ENCODE measurements around the gene WNK4.

DNA sequence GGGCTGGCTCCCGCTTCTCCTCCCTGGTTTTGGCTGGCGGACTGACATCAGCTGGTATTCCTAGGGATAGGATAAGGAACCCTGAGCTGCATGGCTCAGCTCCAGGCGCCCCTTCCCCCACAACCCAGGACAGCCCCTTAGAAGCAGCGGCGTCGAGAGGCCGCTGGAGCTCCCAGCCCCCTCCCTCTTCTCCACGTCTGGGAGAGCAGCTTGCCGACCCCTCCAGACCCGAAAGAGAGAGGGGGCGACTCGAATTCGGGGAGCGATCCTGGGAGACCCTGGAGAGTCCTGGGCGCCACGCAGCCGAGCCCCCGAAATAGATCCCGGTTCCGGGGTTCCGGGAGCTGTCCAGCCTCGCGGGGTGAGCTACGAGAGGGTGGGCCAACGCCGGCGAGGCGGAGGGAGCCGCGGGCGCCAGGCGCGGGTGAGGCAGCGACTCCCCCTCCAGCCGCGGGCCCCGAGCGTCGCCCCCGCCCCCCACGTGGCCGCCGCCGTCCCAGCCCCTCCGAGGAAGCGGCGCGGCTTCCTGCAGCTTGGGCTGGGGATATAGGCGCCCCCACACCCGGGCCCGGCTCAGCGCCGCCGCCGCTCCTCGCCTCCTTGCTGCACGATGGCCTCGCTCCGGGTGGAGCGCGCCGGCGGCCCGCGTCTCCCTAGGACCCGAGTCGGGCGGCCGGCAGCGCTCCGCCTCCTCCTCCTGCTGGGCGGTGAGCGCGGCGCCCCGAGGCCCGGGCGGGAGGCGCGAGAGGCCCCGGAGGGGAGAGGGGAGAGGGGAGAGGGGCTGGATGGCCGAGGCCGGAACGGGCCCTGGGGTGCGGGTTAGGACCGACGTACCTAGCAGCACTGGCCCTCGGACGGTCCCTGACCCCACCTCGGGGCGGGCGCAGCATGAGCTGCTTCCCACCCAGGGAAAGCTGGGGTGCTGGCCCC is 19.5 kb upstream of the WNK4 start, which contains the start of gene RAMP2:
- TF ChIP-seq, protein P1, sequence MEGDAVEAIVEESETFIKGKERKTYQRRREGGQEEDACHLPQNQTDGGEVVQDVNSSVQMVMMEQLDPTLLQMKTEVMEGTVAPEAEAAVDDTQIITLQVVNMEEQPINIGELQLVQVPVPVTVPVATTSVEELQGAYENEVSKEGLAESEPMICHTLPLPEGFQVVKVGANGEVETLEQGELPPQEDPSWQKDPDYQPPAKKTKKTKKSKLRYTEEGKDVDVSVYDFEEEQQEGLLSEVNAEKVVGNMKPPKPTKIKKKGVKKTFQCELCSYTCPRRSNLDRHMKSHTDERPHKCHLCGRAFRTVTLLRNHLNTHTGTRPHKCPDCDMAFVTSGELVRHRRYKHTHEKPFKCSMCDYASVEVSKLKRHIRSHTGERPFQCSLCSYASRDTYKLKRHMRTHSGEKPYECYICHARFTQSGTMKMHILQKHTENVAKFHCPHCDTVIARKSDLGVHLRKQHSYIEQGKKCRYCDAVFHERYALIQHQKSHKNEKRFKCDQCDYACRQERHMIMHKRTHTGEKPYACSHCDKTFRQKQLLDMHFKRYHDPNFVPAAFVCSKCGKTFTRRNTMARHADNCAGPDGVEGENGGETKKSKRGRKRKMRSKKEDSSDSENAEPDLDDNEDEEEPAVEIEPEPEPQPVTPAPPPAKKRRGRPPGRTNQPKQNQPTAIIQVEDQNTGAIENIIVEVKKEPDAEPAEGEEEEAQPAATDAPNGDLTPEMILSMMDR (IDR thresholded peaks at IDR 0.05; ENCODE audit: insufficient read depth, low read length): no peak
- TF ChIP-seq, protein P2, sequence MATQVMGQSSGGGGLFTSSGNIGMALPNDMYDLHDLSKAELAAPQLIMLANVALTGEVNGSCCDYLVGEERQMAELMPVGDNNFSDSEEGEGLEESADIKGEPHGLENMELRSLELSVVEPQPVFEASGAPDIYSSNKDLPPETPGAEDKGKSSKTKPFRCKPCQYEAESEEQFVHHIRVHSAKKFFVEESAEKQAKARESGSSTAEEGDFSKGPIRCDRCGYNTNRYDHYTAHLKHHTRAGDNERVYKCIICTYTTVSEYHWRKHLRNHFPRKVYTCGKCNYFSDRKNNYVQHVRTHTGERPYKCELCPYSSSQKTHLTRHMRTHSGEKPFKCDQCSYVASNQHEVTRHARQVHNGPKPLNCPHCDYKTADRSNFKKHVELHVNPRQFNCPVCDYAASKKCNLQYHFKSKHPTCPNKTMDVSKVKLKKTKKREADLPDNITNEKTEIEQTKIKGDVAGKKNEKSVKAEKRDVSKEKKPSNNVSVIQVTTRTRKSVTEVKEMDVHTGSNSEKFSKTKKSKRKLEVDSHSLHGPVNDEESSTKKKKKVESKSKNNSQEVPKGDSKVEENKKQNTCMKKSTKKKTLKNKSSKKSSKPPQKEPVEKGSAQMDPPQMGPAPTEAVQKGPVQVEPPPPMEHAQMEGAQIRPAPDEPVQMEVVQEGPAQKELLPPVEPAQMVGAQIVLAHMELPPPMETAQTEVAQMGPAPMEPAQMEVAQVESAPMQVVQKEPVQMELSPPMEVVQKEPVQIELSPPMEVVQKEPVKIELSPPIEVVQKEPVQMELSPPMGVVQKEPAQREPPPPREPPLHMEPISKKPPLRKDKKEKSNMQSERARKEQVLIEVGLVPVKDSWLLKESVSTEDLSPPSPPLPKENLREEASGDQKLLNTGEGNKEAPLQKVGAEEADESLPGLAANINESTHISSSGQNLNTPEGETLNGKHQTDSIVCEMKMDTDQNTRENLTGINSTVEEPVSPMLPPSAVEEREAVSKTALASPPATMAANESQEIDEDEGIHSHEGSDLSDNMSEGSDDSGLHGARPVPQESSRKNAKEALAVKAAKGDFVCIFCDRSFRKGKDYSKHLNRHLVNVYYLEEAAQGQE (IDR thresholded peaks at IDR 0.05; ENCODE audit: insufficient replicate concordance, low read depth): peak; percentile 86
- TF ChIP-seq POLR2AphosphoS5 (IDR thresholded peaks at IDR 0.05; ENCODE audit: low read depth): no peak
- no peak for TF ChIP-seq GABPA (IDR thresholded peaks at IDR 0.05; ENCODE audit: low read depth)
- no peak for TF ChIP-seq SPI1 (IDR thresholded peaks at IDR 0.05; ENCODE audit: borderline replicate concordance, low read depth)
